Measurements from ENCODE around the gene CAV1.

CAV1 gene

GRCh38 chr7:116566666-116567065, 41.8 kb downstream of the CAV1 start:
- H3K4me3 ChIP-seq (ENCODE audit: low read depth, low read length), result no peak overlapping the region
- TF ChIP-seq CTCF (IDR thresholded peaks at IDR 0.05; ENCODE audit: low read depth, low read length), result no peak

GRCh38 chr7:116569737-116570136, 44.9 kb downstream of the CAV1 start:
- no peak overlapping the region for H3K4me3 ChIP-seq (ENCODE audit: low read depth, low read length)
- TF ChIP-seq CTCF (IDR thresholded peaks at IDR 0.05; ENCODE audit: low read depth, low read length), result no peak

GRCh38 chr7:116570306-116570705, 45.5 kb downstream of the CAV1 start:
- TF ChIP-seq CTCF (IDR thresholded peaks at IDR 0.05; ENCODE audit: low read depth, low read length), result no peak
- no peak overlapping the region for H3K4me3 ChIP-seq (ENCODE audit: low read depth, low read length)

- TF ChIP-seq CTCF (IDR thresholded peaks at IDR 0.05; ENCODE audit: low read depth, low read length), result no peak
- H3K4me3 ChIP-seq (ENCODE audit: low read depth, low read length), result no peak overlapping the region
Measured at GRCh38 chr7:116571037-116571436, 46.2 kb downstream of the CAV1 start.

- TF ChIP-seq CTCF (IDR thresholded peaks at IDR 0.05; ENCODE audit: low read depth, low read length), result no peak
- H3K4me3 ChIP-seq (ENCODE audit: low read depth, low read length), result no peak overlapping the region
Measured at GRCh38 chr7:116571552-116571951, 46.7 kb downstream of the CAV1 start.

- TF ChIP-seq CTCF (IDR thresholded peaks at IDR 0.05; ENCODE audit: low read depth, low read length), result no peak
- H3K4me3 ChIP-seq (ENCODE audit: low read depth, low read length), result no peak overlapping the region
Measured at GRCh38 chr7:116572036-116572435, 47.2 kb downstream of the CAV1 start.

- H3K4me3 ChIP-seq (ENCODE audit: low read depth, low read length), result no peak overlapping the region
- TF ChIP-seq CTCF (IDR thresholded peaks at IDR 0.05; ENCODE audit: low read depth, low read length), result no peak
Measured at GRCh38 chr7:116573541-116573940, 48.7 kb downstream of the CAV1 start.

Data from WI38 (cell line).